ENCODE measurements around the gene KDR.

The KDR gene

GRCh38 chr4:55029821-55030503 is 95.4 kb downstream of the KDR start:
- no peak for DNase-seq (ENCODE audit: low read depth in 3 of 3)

GRCh38 chr4:55029321-55029720 is 96.1 kb downstream of the KDR start:
- no peak for DNase-seq (ENCODE audit: low read depth in 3 of 3)

All from stimulated activated CD4-positive, alpha-beta T cell treated with anti-CD3 and anti-CD28 coated beads, TNF-alpha, amount 100 ng/mL, for 24 hours (primary cell).